ENCODE measurements around the gene TNIP1.

DNA sequence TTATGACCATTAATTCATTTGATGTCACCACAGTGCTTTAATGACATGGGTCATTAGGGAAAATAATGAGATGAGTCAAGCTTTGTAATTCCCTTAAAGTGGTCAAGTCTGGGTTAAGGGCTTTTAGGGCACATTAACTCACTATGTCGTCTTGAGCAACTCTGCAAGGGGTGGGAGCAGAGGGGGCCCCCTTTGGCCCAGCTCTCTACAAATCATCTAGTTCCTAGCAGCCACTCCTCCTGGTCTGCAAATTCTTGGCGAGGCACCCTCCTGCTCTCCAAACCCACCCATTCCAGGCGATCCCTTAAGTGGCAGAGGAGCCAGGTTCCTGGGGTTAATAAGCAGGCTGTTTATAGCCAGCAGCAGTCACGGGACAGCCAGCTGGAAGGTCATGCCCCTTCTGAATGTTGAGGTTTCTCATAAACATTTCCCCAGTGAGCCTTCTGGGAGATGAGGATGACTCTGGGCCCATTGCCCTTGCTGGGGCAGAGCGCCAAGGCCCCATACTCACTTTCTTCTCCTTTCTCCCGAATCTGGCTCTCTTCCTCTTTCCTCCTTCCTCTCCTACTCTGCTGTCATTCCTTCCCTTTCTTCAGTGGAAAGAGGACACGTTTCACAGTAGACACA, 74.8 kb downstream of the TNIP1 start:
- no peak for TF ChIP-seq POLR2A (IDR thresholded peaks at IDR 0.05)
- TF ChIP-seq, protein P1, sequence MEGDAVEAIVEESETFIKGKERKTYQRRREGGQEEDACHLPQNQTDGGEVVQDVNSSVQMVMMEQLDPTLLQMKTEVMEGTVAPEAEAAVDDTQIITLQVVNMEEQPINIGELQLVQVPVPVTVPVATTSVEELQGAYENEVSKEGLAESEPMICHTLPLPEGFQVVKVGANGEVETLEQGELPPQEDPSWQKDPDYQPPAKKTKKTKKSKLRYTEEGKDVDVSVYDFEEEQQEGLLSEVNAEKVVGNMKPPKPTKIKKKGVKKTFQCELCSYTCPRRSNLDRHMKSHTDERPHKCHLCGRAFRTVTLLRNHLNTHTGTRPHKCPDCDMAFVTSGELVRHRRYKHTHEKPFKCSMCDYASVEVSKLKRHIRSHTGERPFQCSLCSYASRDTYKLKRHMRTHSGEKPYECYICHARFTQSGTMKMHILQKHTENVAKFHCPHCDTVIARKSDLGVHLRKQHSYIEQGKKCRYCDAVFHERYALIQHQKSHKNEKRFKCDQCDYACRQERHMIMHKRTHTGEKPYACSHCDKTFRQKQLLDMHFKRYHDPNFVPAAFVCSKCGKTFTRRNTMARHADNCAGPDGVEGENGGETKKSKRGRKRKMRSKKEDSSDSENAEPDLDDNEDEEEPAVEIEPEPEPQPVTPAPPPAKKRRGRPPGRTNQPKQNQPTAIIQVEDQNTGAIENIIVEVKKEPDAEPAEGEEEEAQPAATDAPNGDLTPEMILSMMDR (IDR thresholded peaks at IDR 0.05) = no peak
